LNCAP (cell line): ENCODE measurements around the gene SAMD11.

Experiments used
- TF ChIP-seq, protein P1 (sequence below): fragments of 450-650 bp; IDR thresholded peaks from 2 replicates; pipeline ENCODE4 v1.5.1; 2017; ENCODE audit warnings: mild to moderate bottlenecking

Gene SAMD11

GRCh38 chr1:906600-907420 lies 16.9 kb upstream of the SAMD11 start:
- TF ChIP-seq, protein P1, sequence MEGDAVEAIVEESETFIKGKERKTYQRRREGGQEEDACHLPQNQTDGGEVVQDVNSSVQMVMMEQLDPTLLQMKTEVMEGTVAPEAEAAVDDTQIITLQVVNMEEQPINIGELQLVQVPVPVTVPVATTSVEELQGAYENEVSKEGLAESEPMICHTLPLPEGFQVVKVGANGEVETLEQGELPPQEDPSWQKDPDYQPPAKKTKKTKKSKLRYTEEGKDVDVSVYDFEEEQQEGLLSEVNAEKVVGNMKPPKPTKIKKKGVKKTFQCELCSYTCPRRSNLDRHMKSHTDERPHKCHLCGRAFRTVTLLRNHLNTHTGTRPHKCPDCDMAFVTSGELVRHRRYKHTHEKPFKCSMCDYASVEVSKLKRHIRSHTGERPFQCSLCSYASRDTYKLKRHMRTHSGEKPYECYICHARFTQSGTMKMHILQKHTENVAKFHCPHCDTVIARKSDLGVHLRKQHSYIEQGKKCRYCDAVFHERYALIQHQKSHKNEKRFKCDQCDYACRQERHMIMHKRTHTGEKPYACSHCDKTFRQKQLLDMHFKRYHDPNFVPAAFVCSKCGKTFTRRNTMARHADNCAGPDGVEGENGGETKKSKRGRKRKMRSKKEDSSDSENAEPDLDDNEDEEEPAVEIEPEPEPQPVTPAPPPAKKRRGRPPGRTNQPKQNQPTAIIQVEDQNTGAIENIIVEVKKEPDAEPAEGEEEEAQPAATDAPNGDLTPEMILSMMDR = no peak

GRCh38 chr1:907611-908451 lies 15.9 kb upstream of the SAMD11 start:
- TF ChIP-seq, protein P1 = no peak

DNA sequence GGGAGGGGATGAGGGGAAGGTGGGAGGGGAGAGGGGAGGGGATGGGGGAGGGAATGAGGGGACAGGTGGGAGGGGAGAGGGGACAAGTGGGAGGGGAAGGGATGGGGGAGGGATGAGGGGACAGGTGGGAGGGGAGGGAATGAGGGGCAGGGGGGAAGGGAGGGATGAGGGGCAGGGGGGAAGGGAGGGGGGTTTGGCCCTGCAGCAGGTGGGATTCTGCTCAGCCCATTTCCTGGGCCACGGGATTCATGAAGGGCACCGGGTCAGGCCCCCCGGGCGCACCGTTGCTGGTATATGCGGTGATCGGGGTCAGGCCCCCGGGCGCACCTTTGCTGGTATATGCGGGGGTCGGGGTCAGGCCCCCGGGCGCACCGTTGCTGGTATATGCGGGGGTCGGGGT lies 15.1 kb upstream of the SAMD11 start:
- TF ChIP-seq, protein P1 = no peak

- TF ChIP-seq, protein P1 = no peak
Observed at GRCh38 chr1:909861-910310, 13.8 kb upstream of the SAMD11 start.

- TF ChIP-seq, protein P1 = no peak
Observed at GRCh38 chr1:910311-910880, 13.3 kb upstream of the SAMD11 start.

DNA sequence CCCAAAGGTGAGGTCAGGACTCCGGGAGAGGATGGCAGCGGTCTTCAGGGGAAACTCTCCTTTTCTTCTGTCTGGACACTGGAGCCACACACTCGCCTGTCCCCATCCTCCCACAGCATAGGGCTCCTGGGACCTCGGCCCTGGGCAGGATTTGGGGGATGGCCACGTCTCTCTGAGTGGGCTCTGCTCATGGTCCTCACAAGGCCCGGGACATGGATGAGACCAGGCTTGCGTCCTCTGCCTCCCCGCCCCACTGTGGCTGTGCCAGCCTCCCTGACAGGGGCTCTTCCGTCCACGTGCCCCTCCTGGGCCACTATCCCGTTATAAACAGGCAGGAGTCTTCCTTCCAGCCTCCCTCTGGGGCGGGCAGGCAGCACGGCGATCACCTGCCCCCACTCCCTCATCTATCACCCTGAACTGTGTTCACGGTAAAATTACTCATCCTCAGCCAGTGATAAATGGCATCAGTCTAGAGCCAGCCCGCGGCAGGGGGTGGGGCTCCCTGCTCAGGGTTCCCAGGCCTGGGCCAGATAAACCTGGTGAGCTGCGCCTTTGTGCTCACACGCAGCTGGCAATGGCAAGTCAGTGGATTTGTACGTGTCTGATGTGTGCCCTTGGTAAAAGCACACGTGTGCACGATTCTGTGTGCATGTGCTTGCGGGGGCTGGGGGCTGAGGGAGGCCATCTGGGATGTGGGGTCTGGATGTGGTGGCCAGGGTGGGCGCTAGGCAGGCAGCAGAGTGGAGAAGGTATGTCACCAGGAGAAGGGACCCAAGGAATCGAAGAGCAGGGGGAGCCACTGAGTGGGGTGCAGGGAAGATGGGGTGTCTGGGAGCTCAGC lies 12.6 kb upstream of the SAMD11 start:
- TF ChIP-seq, protein P1 = no peak
